ENCODE measurements around the gene GRM8.

GRCh38 chr7:126792521-126792920, 460.2 kb downstream of the GRM8 start:
- TF ChIP-seq CTCF (IDR thresholded peaks at IDR 0.05; ENCODE audit: low read length) (no peak), EZH2 (optimal IDR thresholded peaks at IDR 0.05; ENCODE audit: low read depth, low read length) (no peak), EZH2phosphoT487 (IDR thresholded peaks at IDR 0.05; ENCODE audit: low read length) (no peak)
